HG03571 (cell line): ENCODE measurements around the gene ANGPT4.

Experiments
- ATAC-seq: cut with Tn5 transposase; IDR thresholded peaks from one replicate; pipeline ENCODE4 v1.9.1; 2021; ENCODE audit not compliant: unreplicated experiment

The ANGPT4 gene

GRCh38 chr20:845941-846893 is 69.9 kb downstream of the ANGPT4 start:
- ATAC-seq = no peak

GRCh38 chr20:845226-845868 is 70.8 kb downstream of the ANGPT4 start:
- no peak for ATAC-seq

DNA sequence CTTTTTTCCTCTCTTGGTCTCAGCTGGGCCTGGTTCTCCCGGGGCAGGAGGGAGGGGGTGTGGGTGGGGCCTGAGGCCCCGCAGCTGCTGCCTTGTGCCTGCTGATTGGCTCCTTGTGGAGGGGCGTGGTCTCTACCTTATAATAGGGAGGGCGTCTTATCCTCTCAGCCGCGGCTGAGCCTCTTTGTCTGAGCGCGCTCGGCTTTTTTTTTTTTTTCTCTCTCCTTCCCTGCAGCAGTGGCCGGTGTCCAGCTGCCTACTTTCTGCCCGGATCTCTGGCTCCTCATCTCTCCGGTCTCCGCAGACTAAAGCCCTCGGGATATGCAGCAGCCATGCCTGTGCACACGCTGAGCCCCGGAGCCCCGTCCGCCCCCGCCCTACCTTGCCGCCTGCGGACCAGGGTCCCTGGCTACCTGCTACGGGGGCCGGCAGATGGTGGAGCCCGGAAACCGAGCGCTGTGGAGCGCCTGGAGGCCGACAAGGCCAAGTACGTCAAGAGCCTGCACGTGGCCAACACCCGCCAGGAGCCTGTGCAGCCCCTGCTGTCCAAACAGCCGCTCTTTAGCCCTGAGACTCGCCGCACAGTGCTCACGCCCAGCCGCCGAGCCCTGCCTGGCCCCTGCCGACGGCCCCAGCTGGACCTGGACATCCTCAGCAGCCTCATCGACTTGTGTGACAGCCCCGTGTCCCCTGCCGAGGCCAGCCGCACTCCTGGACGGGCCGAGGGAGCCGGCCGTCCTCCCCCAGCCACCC is 71.5 kb downstream of the ANGPT4 start:
- peak; percentile 87 for ATAC-seq

GRCh38 chr20:843912-844311 is 72.2 kb downstream of the ANGPT4 start:
- no peak for ATAC-seq

DNA sequence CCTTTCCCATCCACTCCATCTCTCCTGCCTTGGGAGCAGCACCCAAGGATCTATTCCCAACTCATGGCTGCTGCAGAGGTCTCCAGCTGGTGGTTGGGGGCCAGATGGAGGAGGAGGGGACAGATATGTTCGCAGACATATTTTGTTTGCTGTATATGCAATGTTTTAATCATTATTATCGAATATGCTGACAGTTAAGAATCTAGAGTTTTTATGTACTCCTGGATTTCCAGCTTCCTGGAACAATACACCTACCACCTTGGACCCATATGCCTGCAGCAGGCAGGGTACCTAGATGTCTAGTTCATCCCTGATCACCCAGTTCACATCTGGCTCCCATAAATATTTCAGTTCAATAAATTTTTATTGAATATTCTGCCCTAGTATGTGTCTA is 73.6 kb downstream of the ANGPT4 start:
- no peak for ATAC-seq

DNA sequence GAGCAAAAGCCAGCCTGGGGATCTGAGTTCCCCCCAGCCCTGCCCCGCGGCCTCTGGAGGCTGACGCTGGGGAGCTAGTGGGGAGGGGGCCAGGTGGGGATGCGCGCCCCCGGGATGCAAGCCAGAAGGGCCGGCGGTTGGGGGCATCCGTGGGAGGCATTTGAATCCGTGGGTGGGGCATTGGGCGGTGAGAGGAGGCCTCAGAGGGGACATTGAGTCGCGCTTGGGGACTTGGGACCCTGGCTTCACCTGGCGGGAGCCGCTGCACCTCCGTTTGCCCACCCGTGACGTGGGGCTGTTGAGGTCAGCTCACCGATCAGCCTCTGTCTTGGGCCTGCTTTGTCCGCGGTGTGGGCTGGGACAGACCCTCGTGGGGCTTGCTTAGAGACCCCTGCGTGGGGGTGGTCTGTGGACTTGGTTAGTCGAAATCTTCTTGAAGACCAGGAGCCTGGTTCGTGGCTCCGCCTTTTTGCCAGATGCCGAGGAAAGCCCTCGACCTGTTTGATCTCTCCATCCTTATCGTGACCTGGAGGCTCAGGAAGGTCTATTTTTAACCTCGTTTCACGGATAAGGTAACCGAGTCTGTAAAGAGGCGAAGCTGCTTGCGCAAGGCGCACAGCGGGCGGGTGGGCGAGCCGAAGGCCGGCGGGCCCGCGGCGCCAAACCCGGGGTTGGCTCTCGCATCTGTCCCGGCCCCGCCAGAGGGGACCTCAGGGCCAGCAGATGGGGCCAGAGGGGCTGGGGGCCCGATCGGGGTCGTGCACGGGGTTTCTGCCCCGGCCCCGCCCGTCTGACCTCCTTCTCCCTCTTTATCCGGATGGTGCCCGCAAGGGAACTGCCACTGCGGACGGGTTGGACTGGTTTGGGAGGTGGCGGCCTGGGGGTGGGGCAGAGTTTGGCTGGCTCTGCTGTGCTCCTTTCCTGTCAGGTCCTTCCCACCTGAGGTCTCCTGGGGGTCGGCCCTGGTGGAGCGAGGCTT is 74.3 kb downstream of the ANGPT4 start:
- no peak for ATAC-seq

DNA sequence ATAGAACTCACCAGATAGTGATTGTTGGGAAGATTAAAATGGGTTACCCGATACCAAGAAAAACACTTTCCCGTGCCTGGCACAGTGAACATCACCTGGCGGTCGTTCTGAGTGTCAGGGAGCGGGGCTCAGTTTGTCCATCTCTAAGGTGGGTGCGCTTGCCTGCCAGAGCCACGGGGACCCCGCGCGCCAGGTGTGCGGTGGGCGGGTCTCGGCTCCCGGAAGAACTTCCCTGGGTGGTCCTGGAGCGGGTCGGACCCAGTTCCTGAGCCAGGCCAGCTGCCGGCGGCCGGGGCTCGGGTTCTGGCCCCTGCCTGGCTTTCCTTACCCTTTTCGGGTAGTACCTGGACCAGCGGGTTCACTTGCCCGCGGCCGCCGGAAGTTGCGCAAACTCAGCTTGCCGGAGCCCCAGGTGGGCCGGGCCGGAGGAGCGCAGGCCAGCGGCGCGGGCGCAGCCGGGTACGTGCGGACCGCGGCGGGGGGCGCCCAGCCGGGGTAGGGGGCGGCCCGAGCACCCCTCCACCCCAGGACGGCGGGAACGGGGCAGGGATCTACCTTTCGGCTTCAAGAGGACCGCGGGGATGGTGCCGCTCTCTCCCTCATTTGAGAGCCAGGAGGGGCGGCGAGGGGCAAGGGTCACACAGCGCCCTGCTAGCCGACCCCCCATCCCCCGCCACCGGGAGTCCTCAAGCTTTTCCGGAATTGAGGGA is 75.1 kb downstream of the ANGPT4 start:
- no peak for ATAC-seq

- no peak for ATAC-seq
These were observed 75.7 kb downstream of the ANGPT4 start for GRCh38 chr20:840503-840857.

GRCh38 chr20:839626-840025 is 76.5 kb downstream of the ANGPT4 start:
- no peak for ATAC-seq

GRCh38 chr20:839015-839414 is 77.1 kb downstream of the ANGPT4 start:
- ATAC-seq = no peak

GRCh38 chr20:836190-836589 is 79.9 kb downstream of the ANGPT4 start:
- ATAC-seq = no peak

DNA sequence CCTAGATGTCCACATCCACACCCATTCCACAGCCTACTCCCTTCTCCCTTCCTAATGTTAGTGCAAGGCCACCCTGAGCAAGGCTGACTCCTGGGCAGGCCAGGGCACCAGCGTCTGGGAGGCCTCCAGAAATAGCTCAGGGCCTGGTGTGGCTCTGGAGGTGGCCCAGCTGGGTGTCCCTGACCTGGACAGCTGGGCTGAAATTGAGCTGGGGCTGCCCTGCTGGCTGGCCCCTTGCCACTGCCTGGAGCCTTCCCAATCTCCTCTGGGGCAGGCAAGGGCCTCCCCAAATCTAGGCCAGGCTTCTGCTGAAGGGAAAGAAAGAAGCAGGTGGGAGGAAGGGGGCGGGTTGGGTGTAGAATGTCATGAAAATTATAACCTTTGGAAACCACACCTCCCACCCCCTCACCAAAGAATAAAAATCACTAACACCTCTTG is 80.5 kb downstream of the ANGPT4 start:
- ATAC-seq = no peak

DNA sequence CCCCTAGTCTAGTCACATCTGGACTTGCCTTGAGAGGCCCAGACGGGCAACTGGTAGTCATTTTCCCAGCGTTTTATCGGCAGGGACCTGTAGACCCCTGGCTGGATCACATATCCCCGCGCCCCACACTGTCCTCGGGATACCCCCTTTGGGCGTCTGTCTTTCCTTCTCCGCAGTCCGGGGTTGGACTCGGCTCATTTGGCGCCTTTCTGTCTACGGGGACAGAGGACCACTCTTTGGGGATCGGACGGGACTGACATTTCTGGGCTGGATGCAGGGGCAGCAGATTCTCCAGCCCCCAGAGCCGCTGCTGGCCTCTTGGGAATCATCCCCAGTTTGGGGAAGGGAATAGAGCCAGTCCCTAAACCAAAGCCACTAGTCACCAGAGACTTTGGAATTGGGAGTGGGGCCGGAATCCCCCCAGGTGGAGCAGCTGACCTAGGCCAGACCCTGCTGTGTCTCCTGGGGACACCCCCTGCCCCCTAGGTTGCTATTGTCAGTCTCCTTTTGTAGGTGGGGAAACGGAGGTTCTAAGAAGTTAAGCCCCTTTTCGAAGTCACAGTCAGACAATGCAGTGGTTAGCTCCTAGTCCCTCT is 81.9 kb downstream of the ANGPT4 start:
- no peak for ATAC-seq

GRCh38 chr20:833450-834150 is 82.5 kb downstream of the ANGPT4 start, which contains the start of gene FAM110A:
FAM110A (plus strand) TSS chr20:833715; CDS start chr20:844805, 11,090 bp downstream.
- ATAC-seq = peak; percentile 93

DNA sequence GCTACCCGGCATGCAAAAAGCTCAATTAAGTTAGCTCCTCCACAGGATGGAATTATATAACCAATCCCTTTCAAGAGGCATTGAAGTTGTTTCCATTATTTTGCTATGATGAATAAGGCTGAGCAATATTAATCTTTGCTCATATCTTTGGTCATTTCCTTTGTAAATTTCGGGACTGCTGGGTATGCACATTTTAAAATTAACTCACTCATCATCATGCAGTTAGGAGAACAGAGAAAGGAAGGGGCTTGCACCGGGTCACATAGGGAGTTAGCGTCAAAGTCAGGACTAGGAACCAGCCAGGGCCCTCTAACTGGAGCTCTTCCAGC is 83.0 kb downstream of the ANGPT4 start:
- no peak for ATAC-seq

DNA sequence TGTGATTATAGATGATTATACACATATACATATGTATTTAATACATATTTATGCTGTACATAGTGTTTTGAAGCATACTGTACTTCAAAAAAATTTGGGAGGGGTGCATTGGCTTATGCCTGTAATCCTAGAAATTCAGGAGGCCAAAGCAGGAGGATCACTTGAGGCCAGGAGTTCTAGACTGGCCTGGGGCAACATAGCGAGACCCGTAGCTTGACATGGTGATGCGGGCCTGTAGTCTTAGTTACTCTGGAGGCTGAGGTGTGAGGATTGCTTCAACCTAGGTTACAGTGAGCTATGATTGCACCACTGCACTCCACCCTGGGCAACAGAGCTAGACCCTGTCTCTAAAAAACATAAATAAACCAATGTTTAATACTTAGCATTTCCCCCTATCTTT is 84.2 kb downstream of the ANGPT4 start:
- no peak for ATAC-seq

- ATAC-seq = no peak
These were observed 84.9 kb downstream of the ANGPT4 start for GRCh38 chr20:831251-831650.

DNA sequence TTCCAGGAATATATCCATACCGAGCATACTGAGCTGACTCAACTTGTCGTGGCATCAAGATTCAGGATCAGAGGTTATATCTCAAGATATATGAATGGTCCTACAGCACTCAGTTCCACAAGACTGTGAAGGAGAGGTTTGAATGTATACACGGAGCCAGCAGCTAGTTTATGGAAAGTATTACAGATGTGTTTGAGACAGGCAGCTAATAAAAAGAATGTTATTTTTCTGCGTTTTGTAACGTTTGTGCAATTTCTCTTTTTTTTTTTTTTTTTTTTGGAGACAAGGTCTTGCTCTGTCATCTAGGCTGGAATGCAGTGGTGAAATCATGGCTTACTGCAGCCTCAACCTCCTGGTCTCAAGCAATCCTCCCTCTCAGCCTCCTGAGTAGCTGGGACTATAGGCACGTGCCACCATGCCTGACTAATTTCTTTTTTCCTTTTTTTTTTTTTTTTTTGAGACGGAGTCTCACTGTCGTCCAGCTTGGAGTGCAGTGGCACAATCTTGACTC is 86.1 kb downstream of the ANGPT4 start:
- no peak for ATAC-seq

DNA sequence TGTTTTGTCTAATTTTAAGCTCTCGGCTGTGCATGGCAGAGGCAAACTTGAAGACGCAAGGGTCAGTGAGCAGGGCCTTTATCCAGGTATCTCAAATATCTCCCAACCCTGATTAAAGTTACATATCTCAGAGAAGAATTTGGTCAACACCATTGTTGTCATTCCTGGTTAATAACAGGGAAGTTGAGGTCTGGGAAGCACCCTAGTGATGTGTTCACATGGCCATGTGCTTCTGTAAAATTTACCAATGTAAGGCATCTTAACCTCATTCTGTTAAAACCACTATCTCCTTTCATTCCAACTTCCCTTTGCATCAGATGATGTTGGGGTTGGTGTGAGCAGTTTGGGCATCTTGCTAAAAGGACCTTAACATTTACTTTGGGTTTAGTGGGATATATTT is 86.6 kb downstream of the ANGPT4 start:
- no peak for ATAC-seq
